Stomach (tissue), 9 donors: ENCODE data around the gene MGAT5. TPM values are rescaled to one million over a fixed set of nuclear protein-coding genes. Genes with fewer than 3 reads are reported as not detected.

Experiments used
- DNase-seq, 2 donors: peaks; one replicate each; pipeline versions ENCODE4 v3.0.0 to v3.0.0-alpha.2; 2013 to 2019
- H3K27ac ChIP-seq, 5 donors: fragments of 200-600 bp in 4 of 5; sonication (generic) in 4 of 5; one replicate each; pipeline ENCODE4 v1.5.1; 2013 to 2019; ENCODE audit warnings: mild to moderate bottlenecking in 1 of 5, moderate library complexity in 1 of 5
- H3K27me3 ChIP-seq, 3 donors: fragments of 200-600 bp; sonication (generic); one replicate each; pipeline ENCODE4 v1.5.1; 2017 to 2019; ENCODE audit warnings: mixed run types in 1 of 3
- H3K36me3 ChIP-seq, 4 donors: fragments of 200-600 bp; sonication (generic); 1 replicate in 3 of 4; 2 replicates in 1 of 4; pipeline ENCODE4 v1.5.1; 2016 to 2019
- H3K4me1 ChIP-seq, 4 donors: fragments of 200-600 bp; sonication (generic); one replicate each; pipeline ENCODE4 v1.5.1; 2016 to 2019
- H3K4me3 ChIP-seq, 4 donors: fragments of 200-600 bp; sonication (generic) in 3 of 4; one replicate each; pipeline ENCODE4 v1.5.1; 2016 to 2019; ENCODE audit warnings: mild to moderate bottlenecking in 1 of 4
- H3K9me3 ChIP-seq, 4 donors: fragments of 200-600 bp; sonication (generic); one replicate each; pipeline ENCODE4 v1.5.1; 2016 to 2019
- CTCF ChIP-seq, 7 experiments: fragments of 450-650 bp in 4 of 7; fragments of 200-600 bp in 3 of 7; sonication (generic) in 3 of 7; IDR thresholded peaks; one replicate each; pipeline ENCODE4 v1.5.1; 2016 to 2019; ENCODE audit warnings: antibody characterized with exemption in 7 of 7, control low read depth in 2 of 7, mild to moderate bottlenecking in 1 of 7
- EP300 ChIP-seq: sonication (generic); formaldehyde crosslinking; IDR thresholded peaks from one replicate; pipeline ENCODE4 v1.6.1; 2017; ENCODE audit warnings: antibody characterized with exemption
- POLR2A ChIP-seq, 4 donors: fragments of 450-650 bp; IDR thresholded peaks; one replicate each; pipeline ENCODE4 v1.6.1; 2016; ENCODE audit warnings: antibody characterized with exemption in 4 of 4, control low read depth in 2 of 4, mild to moderate bottlenecking in 1 of 4, moderate library complexity in 1 of 4
- POLR2AphosphoS5 ChIP-seq, 3 donors: sonication (generic); formaldehyde crosslinking; IDR thresholded peaks; one replicate each; pipeline ENCODE4 v1.6.1; 2016; ENCODE audit warnings: antibody characterized with exemption in 3 of 3
- WGBS, 5 donors: extraction: QIAGEN DNeasy Blood & Tissue Kit in 3 of 5; methylation state at CpG; one replicate each; pipeline versions ENCODE4 v1.1.5 to v1.1.7; 2013 to 2018; 5-methylcytosine and 5-hydroxymethylcytosine counted together
- intact Hi-C: fragments of 100-400 bp; cut with DNase I; formaldehyde crosslinking; loops from one replicate; pipeline ENCODE4 v1.15.1; 2023; ENCODE audit warnings: low total_unique reads
- polyA plus RNA-seq, 3 donors: library from polyadenylated mRNA; stranded (reverse); fragments of 200-250 nt; gene quantifications; one replicate each; pipeline ENCODE4 v1.2.3, GENCODE V29; 2013
- total RNA-seq, 5 donors: library from RNA; depleted of rRNA; stranded (reverse); fragments of >200 nt; gene quantifications; one replicate each; pipeline versions ENCODE4 v1.1.0 to v1.2.3, GENCODE V29; 2014 to 2016
- donor health status: healthy with polysubstance abuse.
- donor health status: Bipolar disorder and iron deficiency.
- donor health status: healthy.

MGAT5 gene
- total and polyA plus RNA-seq, 8 donors = 3.9 to 125 (median 46.0) TPM

- no peak overlapping the region for H3K4me3 ChIP-seq
- no peaks in the 10 kb centered on the region for H3K9me3 ChIP-seq
- TF ChIP-seq POLR2A (IDR thresholded peaks at IDR 0.05) (no peak), POLR2AphosphoS5 (IDR thresholded peaks at IDR 0.05) (peak in 2 of 3 donors; percentile 18 to 34)
- H3K27ac ChIP-seq = peak overlapping the region in 3 of 5 donors; percentile 52 to 88 (median 56)
- no peak for DNase-seq
- H3K36me3 ChIP-seq = peaks cover 0 to 78% (median 52%) of the 10 kb centered on the region in 4 donors
- H3K4me1 ChIP-seq = peaks cover 13 to 52% (median 39%) of the 10 kb centered on the region in 4 donors
- 31 to 81% (median 49%) methylated on average over 4 of the region's 4 CpGs for WGBS, 5 donors
- no peaks in the 10 kb centered on the region for H3K27me3 ChIP-seq
- intact Hi-C loops = no loop called here
Observed at GRCh38 chr2:134435505-134435904, 181.6 kb downstream of the MGAT5 start.

- no peak overlapping the region for H3K4me3 ChIP-seq
- H3K36me3 ChIP-seq = peaks cover 0 to 75% (median 51%) of the 10 kb centered on the region in 4 donors
- intact Hi-C loops = no loop called here
- peaks cover 13 to 48% (median 39%) of the 10 kb centered on the region in 4 donors for H3K4me1 ChIP-seq
- TF ChIP-seq EP300 (no peak), POLR2AphosphoS5 (IDR thresholded peaks at IDR 0.05) (no peak), POLR2A (IDR thresholded peaks at IDR 0.05) (no peak), CTCF (IDR thresholded peaks at IDR 0.05) (no peak)
- no peaks in the 10 kb centered on the region for H3K9me3 ChIP-seq
- peak overlapping the region in 2 of 5 donors; percentile 56 to 88 for H3K27ac ChIP-seq
- no peak for DNase-seq
- H3K27me3 ChIP-seq = no peaks in the 10 kb centered on the region
Observed at GRCh38 chr2:134435936-134436335, 182.1 kb downstream of the MGAT5 start.

GRCh38 chr2:134436706-134437105 lies 182.8 kb downstream of the MGAT5 start:
- TF ChIP-seq POLR2AphosphoS5 (IDR thresholded peaks at IDR 0.05) = no peak
- no peak for TF ChIP-seq EP300
- no peak for TF ChIP-seq CTCF (IDR thresholded peaks at IDR 0.05)
- TF ChIP-seq POLR2A (IDR thresholded peaks at IDR 0.05) = no peak
- 86 to 97% (median 90%) methylated on average over 7 of the region's 7 CpGs for WGBS, 5 donors
- no peak for DNase-seq
- no peak overlapping the region for H3K4me3 ChIP-seq
- peaks cover 7 to 41% (median 35%) of the 10 kb centered on the region in 4 donors for H3K4me1 ChIP-seq
- peaks cover 0 to 73% (median 50%) of the 10 kb centered on the region in 4 donors for H3K36me3 ChIP-seq
- intact Hi-C loops = no loop called here
- no peaks in the 10 kb centered on the region for H3K27me3 ChIP-seq
- no peak overlapping the region for H3K27ac ChIP-seq
- no peaks in the 10 kb centered on the region for H3K9me3 ChIP-seq

- Histone ChIP-seq H3K4me3 (no peak overlapping the region), H3K27me3 (no peaks in the 10 kb centered on the region), H3K9me3 (no peaks in the 10 kb centered on the region), H3K27ac (no peak overlapping the region), H3K4me1 (peaks cover 0 to 32% (median 20%) of the 10 kb centered on the region in 4 donors), H3K36me3 (peaks cover 0 to 86% (median 59%) of the 10 kb centered on the region in 4 donors)
- no peak for TF ChIP-seq CTCF (IDR thresholded peaks at IDR 0.05)
- TF ChIP-seq EP300 = no peak
- no peak for TF ChIP-seq POLR2AphosphoS5 (IDR thresholded peaks at IDR 0.05)
- no peak for TF ChIP-seq POLR2A (IDR thresholded peaks at IDR 0.05)
- intact Hi-C loops = no loop called here
- DNase-seq = no peak
- WGBS, 5 donors = 86 to 92% (median 88%) methylated on average over 3 of the region's 3 CpGs
Observed at GRCh38 chr2:134438371-134438770, 184.5 kb downstream of the MGAT5 start.

- H3K9me3 ChIP-seq = no peaks in the 10 kb centered on the region
- no peak overlapping the region for H3K4me3 ChIP-seq
- H3K36me3 ChIP-seq = peaks cover 0 to 89% (median 66%) of the 10 kb centered on the region in 4 donors
- WGBS, 5 donors = 94 to 98% (median 96%) methylated on average over 16 of the region's 16 CpGs
- H3K27ac ChIP-seq = no peak overlapping the region
- no peak for DNase-seq
- H3K4me1 ChIP-seq = peaks cover 0 to 24% (median 11%) of the 10 kb centered on the region in 4 donors
- TF ChIP-seq POLR2A (IDR thresholded peaks at IDR 0.05) = no peak
- TF ChIP-seq POLR2AphosphoS5 (IDR thresholded peaks at IDR 0.05) = no peak
- no peak for TF ChIP-seq EP300
- no peak for TF ChIP-seq CTCF (IDR thresholded peaks at IDR 0.05)
- intact Hi-C loops = no loop called here
- H3K27me3 ChIP-seq = no peaks in the 10 kb centered on the region
Observed at GRCh38 chr2:134440336-134440909, 186.6 kb downstream of the MGAT5 start.
